Measurements from ENCODE around the gene MYH10.

Gene MYH10

DNA sequence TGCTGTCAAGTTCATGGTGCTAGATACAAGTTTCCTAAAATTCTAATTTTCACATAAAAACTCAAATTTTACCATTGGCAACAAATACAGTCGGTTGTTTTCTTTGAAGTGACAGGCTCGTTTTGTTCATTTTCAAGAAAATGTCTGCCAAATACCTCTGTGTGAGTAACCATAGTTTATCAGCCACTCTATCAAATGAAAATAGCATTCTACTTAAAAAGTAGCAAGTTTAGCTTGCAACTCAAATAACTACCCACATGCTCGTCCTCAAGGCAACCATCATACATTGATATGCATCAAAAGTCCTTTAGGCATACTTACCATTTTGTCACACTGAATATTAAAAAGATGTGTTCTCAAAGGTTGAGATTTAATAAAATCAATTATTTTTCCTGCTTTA lies 11.7 kb downstream of the MYH10 start:
- Histone ChIP-seq H3K9me3 (ENCODE audit: low read length) (0 out of 2 replicates have a peak, but pooled peaks cover 2% of the 10 kb centered on the region), H3K79me2 (ENCODE audit: insufficient read depth, low read length) (no peaks in the 10 kb centered on the region), H2AFZ (ENCODE audit: low read length) (no peak overlapping the region), H3K9ac (ENCODE audit: low read length) (no peak overlapping the region), H3K4me3 (ENCODE audit: low read depth, low read length, poor library complexity, severe bottlenecking) (no peak overlapping the region), H3K4me2 (ENCODE audit: low read length) (no peak overlapping the region), H3K9me2 (ENCODE audit: low read depth, low read length) (no peaks in the 10 kb centered on the region), H3K27ac (ENCODE audit: low read depth, low read length, poor library complexity, severe bottlenecking) (no peak overlapping the region), H3K4me1 (ENCODE audit: insufficient read depth, low read length, severe bottlenecking) (no peaks in the 10 kb centered on the region), H3F3A (ENCODE audit: insufficient read depth, low read length) (no peaks in the 10 kb centered on the region), H3K27me3 (ENCODE audit: insufficient read depth, low read length) (no peaks in the 10 kb centered on the region), H3K36me3 (ENCODE audit: insufficient read depth, low read length) (peaks cover 21% of the 10 kb centered on the region), H4K20me1 (ENCODE audit: insufficient read depth, low read length) (no peaks in the 10 kb centered on the region)
- no peak for TF ChIP-seq EZH2 (IDR thresholded peaks at IDR 0.05; ENCODE audit: borderline replicate concordance, low read length)
- TF ChIP-seq, protein P1, sequence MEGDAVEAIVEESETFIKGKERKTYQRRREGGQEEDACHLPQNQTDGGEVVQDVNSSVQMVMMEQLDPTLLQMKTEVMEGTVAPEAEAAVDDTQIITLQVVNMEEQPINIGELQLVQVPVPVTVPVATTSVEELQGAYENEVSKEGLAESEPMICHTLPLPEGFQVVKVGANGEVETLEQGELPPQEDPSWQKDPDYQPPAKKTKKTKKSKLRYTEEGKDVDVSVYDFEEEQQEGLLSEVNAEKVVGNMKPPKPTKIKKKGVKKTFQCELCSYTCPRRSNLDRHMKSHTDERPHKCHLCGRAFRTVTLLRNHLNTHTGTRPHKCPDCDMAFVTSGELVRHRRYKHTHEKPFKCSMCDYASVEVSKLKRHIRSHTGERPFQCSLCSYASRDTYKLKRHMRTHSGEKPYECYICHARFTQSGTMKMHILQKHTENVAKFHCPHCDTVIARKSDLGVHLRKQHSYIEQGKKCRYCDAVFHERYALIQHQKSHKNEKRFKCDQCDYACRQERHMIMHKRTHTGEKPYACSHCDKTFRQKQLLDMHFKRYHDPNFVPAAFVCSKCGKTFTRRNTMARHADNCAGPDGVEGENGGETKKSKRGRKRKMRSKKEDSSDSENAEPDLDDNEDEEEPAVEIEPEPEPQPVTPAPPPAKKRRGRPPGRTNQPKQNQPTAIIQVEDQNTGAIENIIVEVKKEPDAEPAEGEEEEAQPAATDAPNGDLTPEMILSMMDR (IDR thresholded peaks at IDR 0.05; ENCODE audit: low read length) = no peak

DNA sequence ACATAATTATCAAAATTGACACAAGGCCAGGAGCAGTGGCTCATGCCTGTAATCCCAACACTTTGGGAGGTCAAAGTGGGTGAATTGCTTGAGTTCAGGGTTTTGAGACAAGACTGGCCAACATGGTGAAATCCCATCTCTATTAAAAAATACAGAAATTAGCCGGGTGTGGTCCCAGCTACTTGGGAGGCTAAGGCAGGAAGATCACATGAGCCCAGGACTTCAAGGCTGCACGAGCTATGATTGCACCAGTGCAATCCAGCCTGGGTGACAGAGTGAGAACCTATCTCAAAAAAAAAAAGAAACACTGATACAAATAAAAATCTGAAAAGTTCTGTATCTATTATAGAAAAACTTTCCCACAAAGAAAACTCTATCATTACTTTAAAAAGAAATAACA lies 15.5 kb downstream of the MYH10 start:
- Histone ChIP-seq H3K4me2 (ENCODE audit: low read length) (no peak overlapping the region), H3K27ac (ENCODE audit: low read depth, low read length, poor library complexity, severe bottlenecking) (no peak overlapping the region), H4K20me1 (ENCODE audit: insufficient read depth, low read length) (no peaks in the 10 kb centered on the region), H3K27me3 (ENCODE audit: insufficient read depth, low read length) (no peaks in the 10 kb centered on the region), H3K9ac (ENCODE audit: low read length) (no peak overlapping the region), H3K79me2 (ENCODE audit: insufficient read depth, low read length) (no peaks in the 10 kb centered on the region), H3F3A (ENCODE audit: insufficient read depth, low read length) (no peaks in the 10 kb centered on the region), H3K4me3 (ENCODE audit: low read depth, low read length, poor library complexity, severe bottlenecking) (no peak overlapping the region), H3K4me1 (ENCODE audit: insufficient read depth, low read length, severe bottlenecking) (no peaks in the 10 kb centered on the region), H3K36me3 (ENCODE audit: insufficient read depth, low read length) (peaks cover 13% of the 10 kb centered on the region), H3K9me2 (ENCODE audit: low read depth, low read length) (no peaks in the 10 kb centered on the region), H3K9me3 (ENCODE audit: low read length) (0 out of 2 replicates have a peak, but pooled peaks cover 6% of the 10 kb centered on the region), H2AFZ (ENCODE audit: low read length) (no peak overlapping the region)
- TF ChIP-seq, protein P1 (IDR thresholded peaks at IDR 0.05; ENCODE audit: low read length) = no peak
- no peak for TF ChIP-seq EZH2 (IDR thresholded peaks at IDR 0.05; ENCODE audit: borderline replicate concordance, low read length)

DNA sequence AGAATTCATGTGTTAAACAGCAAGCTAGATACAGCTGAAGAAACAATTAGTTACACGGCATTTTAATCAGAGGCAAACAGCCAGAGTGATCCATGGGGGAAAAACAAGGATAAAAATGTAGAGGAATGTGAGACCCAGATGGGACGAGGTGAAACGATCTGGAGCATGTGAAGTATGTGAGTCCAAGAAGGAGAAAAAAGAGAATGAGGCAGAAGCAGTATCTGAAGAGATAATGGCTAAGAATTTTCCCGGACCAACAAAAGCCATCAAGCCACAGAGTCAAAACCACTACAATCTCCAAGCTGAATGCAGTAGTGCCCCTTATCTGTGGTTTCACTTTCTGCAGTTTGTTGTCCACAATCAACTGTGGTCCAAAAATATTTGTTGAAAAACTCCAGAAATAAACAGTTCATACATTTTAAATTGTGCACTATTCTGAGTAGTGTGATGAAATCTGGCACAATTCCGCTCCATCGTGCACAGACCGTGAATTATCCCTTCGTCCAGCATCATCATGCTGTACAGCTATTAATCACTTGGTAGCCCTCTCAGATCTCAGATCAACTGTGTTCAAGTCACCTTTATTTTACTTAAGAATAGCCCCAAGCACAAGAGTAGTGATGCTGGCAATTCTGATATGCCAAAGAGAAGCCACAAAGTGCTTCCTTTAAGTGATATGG lies 18.8 kb downstream of the MYH10 start:
- Histone ChIP-seq H3K9me3 (ENCODE audit: low read length) (0 out of 2 replicates have a peak, but pooled peaks cover 3% of the 10 kb centered on the region), H4K20me1 (ENCODE audit: insufficient read depth, low read length) (no peaks in the 10 kb centered on the region), H3K4me3 (ENCODE audit: low read depth, low read length, poor library complexity, severe bottlenecking) (no peak overlapping the region), H3K4me2 (ENCODE audit: low read length) (no peak overlapping the region), H3K79me2 (ENCODE audit: insufficient read depth, low read length) (no peaks in the 10 kb centered on the region), H3K27ac (ENCODE audit: low read depth, low read length, poor library complexity, severe bottlenecking) (no peak overlapping the region), H3K9me2 (ENCODE audit: low read depth, low read length) (no peaks in the 10 kb centered on the region), H3K36me3 (ENCODE audit: insufficient read depth, low read length) (no peaks in the 10 kb centered on the region), H3K4me1 (ENCODE audit: insufficient read depth, low read length, severe bottlenecking) (peaks cover under 1% of the 10 kb centered on the region), H3F3A (ENCODE audit: insufficient read depth, low read length) (no peaks in the 10 kb centered on the region), H3K9ac (ENCODE audit: low read length) (no peak overlapping the region), H3K27me3 (ENCODE audit: insufficient read depth, low read length) (no peaks in the 10 kb centered on the region), H2AFZ (ENCODE audit: low read length) (no peak overlapping the region)
- no peak for TF ChIP-seq EZH2 (IDR thresholded peaks at IDR 0.05; ENCODE audit: borderline replicate concordance, low read length)
- TF ChIP-seq, protein P1 (IDR thresholded peaks at IDR 0.05; ENCODE audit: low read length) = no peak

Measured in OCI-LY1 (cell line).